Effector memory CD8-positive, alpha-beta T cell (primary cell): ENCODE results near the gene KCNAB3.
"Not testable (repeated sequence)": the region's sequence is repeated elsewhere in the genome, so short reads cannot be mapped to it uniquely, and the experiment has no call there.

Source experiments
- ATAC-seq: fragments of 150-1000 bp; cut with Tn5 transposase; replicated peaks from 2 replicates; pipeline ENCODE4 v1.10.0; 2021; ENCODE audit warnings: mild to moderate bottlenecking, moderate library complexity
- DNase-seq, 3 experiments: peaks; one replicate each; pipeline ENCODE4 v3.0.0; 2021
- H3K27ac Mint-ChIP-seq, 2 donors: one replicate each; pipeline ENCODE4 v1.8.0; 2022; ENCODE audit warnings: mild to moderate bottlenecking in 2 of 2, mixed read lengths in 2 of 2, moderate library complexity in 2 of 2
- H3K27me3 Mint-ChIP-seq, 2 donors: one replicate each; pipeline ENCODE4 v1.8.0; 2022; ENCODE audit warnings: mixed read lengths in 2 of 2
- H3K36me3 Mint-ChIP-seq: one replicate; pipeline ENCODE4 v1.8.0; 2022; ENCODE audit warnings: mild to moderate bottlenecking, moderate library complexity, mixed read lengths; ENCODE audit not compliant: insufficient read depth
- H3K4me1 Mint-ChIP-seq, 2 donors: one replicate each; pipeline ENCODE4 v1.8.0; 2022; ENCODE audit warnings: low read depth in 2 of 2, mixed read lengths in 2 of 2
- H3K4me3 Mint-ChIP-seq, 2 donors: one replicate each; pipeline ENCODE4 v1.8.0; 2022; ENCODE audit warnings: mild to moderate bottlenecking in 2 of 2, mixed read lengths in 2 of 2, moderate library complexity in 2 of 2
- H3K9me3 Mint-ChIP-seq, 2 donors: one replicate each; pipeline ENCODE4 v1.8.0; 2022; ENCODE audit warnings: mixed read lengths in 2 of 2

The KCNAB3 gene

DNA sequence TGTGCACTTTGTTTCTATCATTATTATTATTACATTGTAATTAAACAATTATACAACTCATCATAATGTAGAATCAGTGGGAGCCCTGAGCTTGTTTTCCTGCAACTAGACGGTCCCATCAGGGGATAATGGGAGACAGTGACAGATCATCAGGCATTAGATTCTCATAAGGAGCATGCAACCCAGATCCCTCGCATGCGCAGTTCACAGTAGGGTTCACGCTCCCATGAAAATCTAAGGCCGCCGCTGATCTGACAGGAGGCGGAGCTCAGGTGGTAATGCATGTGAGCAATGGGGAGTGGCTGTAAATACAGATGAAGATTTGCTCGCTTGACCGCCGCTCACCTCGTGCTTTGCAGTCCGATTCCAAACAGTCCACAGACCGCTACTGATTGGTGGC is 23.6 kb upstream of the KCNAB3 start:
- H3K27ac Mint-ChIP-seq, H3K4me3 Mint-ChIP-seq, H3K27me3 Mint-ChIP-seq, H3K9me3 Mint-ChIP-seq, ATAC-seq, H3K4me1 Mint-ChIP-seq, DNase-seq: not testable (repeated sequence)
- H3K36me3 Mint-ChIP-seq: peaks cover 12% of the 10 kb centered on the region

DNA sequence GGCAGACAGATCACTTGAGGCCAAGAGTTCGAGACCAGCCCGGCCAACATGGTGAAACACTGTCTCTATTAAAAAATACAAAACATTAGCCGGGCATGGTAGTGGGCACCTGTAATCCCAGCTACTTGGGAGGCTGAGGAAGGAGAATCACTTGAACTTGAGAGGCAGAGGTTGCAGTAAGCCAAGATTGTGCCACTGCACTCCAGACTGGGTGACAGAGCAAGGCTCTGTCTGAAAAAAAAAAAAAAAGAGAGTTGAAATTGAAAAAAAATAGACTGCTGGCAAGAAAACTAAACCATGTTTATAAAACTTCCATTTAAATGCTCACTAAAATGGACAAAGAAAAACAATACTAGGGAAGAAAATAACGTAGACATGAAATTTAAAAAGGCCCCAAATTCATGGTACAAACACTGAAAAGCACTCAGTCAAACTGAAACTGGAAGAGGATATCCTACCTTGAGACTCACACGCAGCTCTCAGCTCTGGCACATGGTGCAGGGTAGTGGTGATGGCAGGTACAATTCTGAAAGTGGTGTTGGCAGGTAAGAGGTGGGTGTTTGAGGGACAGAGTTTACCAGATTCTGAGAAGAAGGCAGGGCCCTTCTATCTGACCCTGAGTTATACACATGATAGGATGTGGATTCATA is 21.6 kb upstream of the KCNAB3 start:
- no peaks in the 10 kb centered on the region for H3K9me3 Mint-ChIP-seq
- no peak for DNase-seq
- H3K27ac Mint-ChIP-seq: peak overlapping the region; percentile 10 to 47
- no peaks in the 10 kb centered on the region for H3K27me3 Mint-ChIP-seq
- peak; percentile 54 for ATAC-seq
- H3K36me3 Mint-ChIP-seq: peaks cover 23% of the 10 kb centered on the region
- H3K4me1 Mint-ChIP-seq: peaks cover 4 to 5% of the 10 kb centered on the region in 2 donors
- H3K4me3 Mint-ChIP-seq: no peak overlapping the region

DNA sequence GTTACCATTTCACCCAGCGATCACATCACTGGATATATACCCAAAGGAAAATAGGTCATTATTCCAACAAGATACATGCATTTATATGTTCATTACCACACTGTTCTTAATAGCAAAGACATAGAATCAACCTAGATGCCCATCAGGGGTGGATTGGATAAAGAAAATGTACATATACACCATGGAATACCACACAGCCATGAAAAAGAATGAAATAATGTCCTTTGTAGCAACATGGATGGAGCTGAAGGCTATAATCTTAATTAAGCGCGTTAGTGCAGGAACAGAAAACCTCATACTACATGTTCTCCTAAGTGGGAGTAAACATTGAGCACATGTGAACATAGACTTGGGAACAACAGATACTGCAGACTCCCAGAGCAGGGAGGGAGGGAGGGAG is 20.9 kb upstream of the KCNAB3 start:
- DNase-seq (no peak), ATAC-seq (no peak)
- H3K4me1 Mint-ChIP-seq: peaks cover 4 to 5% of the 10 kb centered on the region in 2 donors
- no peak overlapping the region for H3K27ac Mint-ChIP-seq
- H3K4me3 Mint-ChIP-seq: no peak overlapping the region
- no peaks in the 10 kb centered on the region for H3K9me3 Mint-ChIP-seq
- H3K36me3 Mint-ChIP-seq: peaks cover 28% of the 10 kb centered on the region
- no peaks in the 10 kb centered on the region for H3K27me3 Mint-ChIP-seq

DNA sequence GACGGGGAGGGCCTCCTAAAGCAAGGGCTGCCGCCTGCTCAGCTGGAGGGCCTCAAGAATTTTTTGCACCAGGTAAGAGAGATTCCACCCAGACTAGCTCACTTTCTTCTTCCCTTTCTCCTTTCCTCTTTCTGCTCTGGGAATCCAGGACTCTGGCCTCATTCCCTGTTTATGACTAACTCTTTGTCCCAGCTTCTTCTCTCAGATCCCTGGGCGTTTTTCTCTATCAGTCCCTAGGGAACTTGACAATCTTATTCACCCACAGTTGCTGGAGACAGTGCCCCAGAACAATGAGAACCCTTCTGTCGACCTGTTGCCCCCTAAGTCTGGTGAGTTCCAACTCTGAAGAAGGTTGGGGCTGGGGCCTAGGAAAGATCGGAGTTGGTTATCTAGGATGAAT is 18.0 kb upstream of the KCNAB3 start:
- no peak for ATAC-seq
- Mint-ChIP-seq H3K4me1 (peaks cover 4 to 5% of the 10 kb centered on the region in 2 donors), H3K36me3 (peaks cover 31% of the 10 kb centered on the region), H3K9me3 (no peaks in the 10 kb centered on the region), H3K27ac (peak overlapping the region; percentile 44 to 55), H3K27me3 (no peaks in the 10 kb centered on the region), H3K4me3 (no peak overlapping the region)
- no peak for DNase-seq

DNA sequence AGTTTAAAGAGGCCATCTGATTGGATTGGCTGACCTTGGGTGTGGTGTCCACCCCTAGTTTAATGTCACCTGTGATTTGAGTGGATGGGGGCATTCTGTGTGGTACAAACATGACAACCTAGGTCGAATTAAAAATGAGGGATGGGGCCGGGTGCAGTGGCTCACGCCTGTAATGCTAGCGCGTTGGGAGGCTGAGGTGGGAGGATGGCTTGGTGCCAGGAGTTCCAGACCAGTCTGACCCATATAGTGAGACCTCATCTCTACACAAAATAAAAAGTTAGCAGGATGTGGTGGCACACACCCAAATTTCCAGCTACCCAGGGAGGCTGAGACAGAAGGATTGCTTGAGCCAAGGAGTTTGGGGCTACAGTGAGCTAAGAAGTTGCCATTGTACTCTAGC is 16.8 kb upstream of the KCNAB3 start:
- H3K4me3 Mint-ChIP-seq: no peak overlapping the region
- H3K27me3 Mint-ChIP-seq: no peaks in the 10 kb centered on the region
- ATAC-seq (no peak), DNase-seq (no peak)
- no peak overlapping the region for H3K27ac Mint-ChIP-seq
- H3K36me3 Mint-ChIP-seq: peaks cover 40% of the 10 kb centered on the region
- H3K4me1 Mint-ChIP-seq: peaks cover 2 to 3% of the 10 kb centered on the region in 2 donors
- no peaks in the 10 kb centered on the region for H3K9me3 Mint-ChIP-seq

DNA sequence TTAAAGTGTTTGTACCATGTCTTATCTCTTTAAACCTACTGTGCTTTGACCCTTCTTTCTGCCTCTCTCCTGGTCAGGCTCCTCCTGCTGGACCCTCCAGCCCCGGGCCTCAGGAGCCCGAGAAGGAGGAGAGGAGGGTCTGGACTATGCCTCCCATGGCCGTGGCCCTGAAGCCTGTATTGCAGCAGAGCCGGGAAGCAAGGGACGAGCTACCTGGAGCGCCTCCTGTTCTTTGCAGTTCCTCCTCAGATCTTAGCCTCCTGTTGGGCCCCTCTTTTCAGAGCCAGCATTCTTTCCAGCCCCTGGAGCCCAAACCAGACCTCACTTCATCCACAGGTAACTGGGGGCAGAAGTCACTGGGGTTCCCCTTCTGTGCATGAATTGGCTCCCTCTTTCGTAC is 16.0 kb upstream of the KCNAB3 start:
- H3K36me3 Mint-ChIP-seq: peaks cover 48% of the 10 kb centered on the region
- no peaks in the 10 kb centered on the region for H3K9me3 Mint-ChIP-seq
- no peak overlapping the region for H3K27ac Mint-ChIP-seq
- no peaks in the 10 kb centered on the region for H3K4me1 Mint-ChIP-seq
- no peak for ATAC-seq
- DNase-seq: no peak
- no peaks in the 10 kb centered on the region for H3K27me3 Mint-ChIP-seq
- no peak overlapping the region for H3K4me3 Mint-ChIP-seq

DNA sequence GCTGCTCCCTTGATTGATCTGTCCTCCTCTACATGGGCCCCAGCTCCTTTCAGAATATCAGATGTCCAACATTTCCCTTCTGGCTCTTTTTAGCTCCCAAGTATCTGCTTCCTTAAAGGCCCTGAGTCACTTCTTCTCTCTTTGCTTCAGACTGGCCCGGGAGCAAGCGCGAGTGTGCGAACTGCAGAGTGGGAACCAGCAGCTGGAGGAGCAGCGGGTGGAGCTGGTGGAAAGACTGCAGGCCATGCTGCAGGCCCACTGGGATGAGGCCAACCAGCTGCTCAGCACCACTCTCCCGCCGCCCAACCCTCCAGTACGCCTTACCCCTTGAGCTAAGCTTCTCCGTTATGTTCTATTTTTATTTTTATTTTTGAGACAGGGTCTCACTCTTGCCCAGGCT is 14.7 kb upstream of the KCNAB3 start:
- Mint-ChIP-seq H3K36me3 (peaks cover 47% of the 10 kb centered on the region), H3K27me3 (no peaks in the 10 kb centered on the region), H3K9me3 (no peaks in the 10 kb centered on the region), H3K4me3 (no peak overlapping the region), H3K27ac (no peak overlapping the region), H3K4me1 (no peaks in the 10 kb centered on the region)
- DNase-seq (no peak), ATAC-seq (no peak)

DNA sequence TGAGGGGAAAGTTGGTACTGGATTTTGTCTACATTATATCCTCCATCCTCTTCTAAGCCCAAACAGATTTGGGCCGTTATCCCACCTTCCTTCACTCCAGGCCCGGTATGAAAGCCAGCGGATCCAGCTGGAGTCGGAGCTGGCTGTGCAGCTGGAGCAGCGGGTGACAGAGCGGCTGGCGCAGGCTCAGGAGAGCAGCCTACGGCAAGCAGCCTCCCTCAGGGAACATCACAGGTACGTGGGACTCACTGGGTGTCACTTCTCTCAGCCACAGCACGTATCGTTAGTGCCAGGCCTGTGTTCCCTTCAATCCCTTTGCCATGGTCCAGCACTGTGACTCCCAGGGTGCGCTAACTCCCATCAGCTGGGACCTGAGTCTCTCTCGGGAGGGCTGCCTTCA is 13.6 kb upstream of the KCNAB3 start:
- Mint-ChIP-seq H3K4me1 (no peaks in the 10 kb centered on the region), H3K4me3 (no peak overlapping the region), H3K27ac (no peak overlapping the region), H3K27me3 (no peaks in the 10 kb centered on the region), H3K9me3 (no peaks in the 10 kb centered on the region), H3K36me3 (peaks cover 38% of the 10 kb centered on the region)
- ATAC-seq (no peak), DNase-seq (no peak)

DNA sequence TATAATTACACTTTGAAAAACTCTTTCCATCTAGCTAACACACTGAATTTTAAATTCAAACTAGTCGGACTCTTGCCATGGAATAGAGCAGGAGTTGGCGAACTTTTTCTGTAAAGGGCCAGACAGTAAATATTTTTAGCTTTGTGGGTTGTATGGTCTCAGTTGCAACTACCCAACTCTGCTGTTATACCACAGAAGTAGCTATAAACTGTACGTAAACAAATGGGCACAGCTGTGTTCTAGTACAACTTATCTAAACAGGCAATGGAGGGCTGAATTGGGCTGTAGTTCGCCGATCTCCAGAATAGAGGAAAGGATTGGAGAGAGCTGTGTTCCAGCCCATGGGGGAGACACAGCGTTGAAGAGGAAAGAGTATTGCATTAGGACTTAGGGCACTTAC is 11.1 kb upstream of the KCNAB3 start:
- no peaks in the 10 kb centered on the region for H3K27me3 Mint-ChIP-seq
- H3K4me3 Mint-ChIP-seq: no peak overlapping the region
- DNase-seq: no peak
- ATAC-seq: no peak
- H3K9me3 Mint-ChIP-seq: no peaks in the 10 kb centered on the region
- no peak overlapping the region for H3K27ac Mint-ChIP-seq
- H3K4me1 Mint-ChIP-seq: no peaks in the 10 kb centered on the region
- peaks cover 44% of the 10 kb centered on the region for H3K36me3 Mint-ChIP-seq

DNA sequence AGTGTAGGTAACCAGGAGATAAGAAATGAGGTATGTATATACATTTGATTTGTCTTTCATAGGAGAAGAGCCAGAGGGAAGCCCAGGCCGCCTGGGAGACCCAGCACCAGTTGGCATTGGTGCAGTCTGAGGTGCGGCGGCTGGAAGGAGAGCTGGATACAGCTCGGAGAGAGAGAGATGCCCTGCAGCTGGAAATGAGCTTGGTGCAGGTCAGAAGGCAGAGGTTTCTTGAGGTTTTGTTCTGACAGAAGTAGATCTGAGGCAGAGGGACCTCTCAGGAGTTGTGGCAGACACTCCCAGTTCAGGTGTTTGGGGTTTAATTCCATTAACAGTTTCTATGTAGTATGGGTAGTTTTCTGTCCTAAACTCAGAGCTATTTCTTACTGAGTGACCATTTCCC is 10.4 kb upstream of the KCNAB3 start:
- no peak overlapping the region for H3K4me3 Mint-ChIP-seq
- ATAC-seq (no peak), DNase-seq (no peak)
- H3K9me3 Mint-ChIP-seq: no peaks in the 10 kb centered on the region
- H3K36me3 Mint-ChIP-seq: peaks cover 42% of the 10 kb centered on the region
- no peak overlapping the region for H3K27ac Mint-ChIP-seq
- no peaks in the 10 kb centered on the region for H3K27me3 Mint-ChIP-seq
- no peaks in the 10 kb centered on the region for H3K4me1 Mint-ChIP-seq

DNA sequence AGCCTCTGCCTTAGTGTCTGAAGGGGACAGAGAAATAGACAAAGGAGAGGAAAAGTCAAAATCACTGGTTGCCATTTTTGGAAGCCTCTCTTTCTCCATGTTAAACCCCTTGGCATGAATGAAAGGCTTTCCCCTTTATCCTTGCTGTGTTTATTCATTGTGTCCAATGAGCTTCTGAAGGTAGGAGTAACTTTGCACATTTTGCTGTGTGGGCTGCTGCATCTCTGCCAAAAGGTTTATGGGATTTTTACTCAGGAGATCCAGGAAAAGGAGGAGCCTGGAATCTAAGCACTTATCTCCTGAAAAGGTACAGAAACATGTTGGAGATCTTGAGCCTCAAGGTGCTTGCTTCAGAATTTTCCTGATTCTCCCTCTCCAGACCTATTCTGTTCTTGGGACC is 6.2 kb upstream of the KCNAB3 start:
- Mint-ChIP-seq H3K36me3 (peaks cover 38% of the 10 kb centered on the region), H3K4me3 (no peak overlapping the region), H3K27ac (no peak overlapping the region), H3K4me1 (peaks cover 23 to 33% of the 10 kb centered on the region in 2 donors), H3K27me3 (no peaks in the 10 kb centered on the region), H3K9me3 (no peaks in the 10 kb centered on the region)
- no peak for DNase-seq
- ATAC-seq: no peak

DNA sequence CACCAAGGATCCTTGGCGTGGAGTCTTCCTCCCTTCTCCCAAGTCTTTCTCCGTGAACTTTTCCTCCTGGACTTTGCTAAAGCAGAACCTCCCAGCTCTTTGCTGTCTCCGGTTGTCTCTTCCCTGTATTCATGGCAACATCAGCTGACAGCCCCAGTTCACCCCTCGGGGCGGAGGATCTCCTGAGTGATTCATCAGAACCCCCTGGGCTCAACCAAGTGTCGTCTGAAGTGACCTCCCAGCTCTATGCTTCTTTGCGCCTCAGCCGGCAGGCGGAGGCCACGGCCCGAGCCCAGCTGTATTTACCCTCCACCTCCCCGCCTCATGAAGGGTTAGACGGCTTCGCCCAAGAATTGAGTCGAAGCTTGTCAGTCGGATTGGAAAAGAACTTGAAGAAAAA is 3.3 kb upstream of the KCNAB3 start:
- DNase-seq (no peak), ATAC-seq (no peak)
- Mint-ChIP-seq H3K27me3 (no peaks in the 10 kb centered on the region), H3K4me3 (peak overlapping the region; percentile 87 to 88), H3K36me3 (peaks cover 31% of the 10 kb centered on the region), H3K9me3 (no peaks in the 10 kb centered on the region), H3K4me1 (peaks cover 37 to 45% of the 10 kb centered on the region in 2 donors), H3K27ac (peak overlapping the region; percentile 92 to 93)

DNA sequence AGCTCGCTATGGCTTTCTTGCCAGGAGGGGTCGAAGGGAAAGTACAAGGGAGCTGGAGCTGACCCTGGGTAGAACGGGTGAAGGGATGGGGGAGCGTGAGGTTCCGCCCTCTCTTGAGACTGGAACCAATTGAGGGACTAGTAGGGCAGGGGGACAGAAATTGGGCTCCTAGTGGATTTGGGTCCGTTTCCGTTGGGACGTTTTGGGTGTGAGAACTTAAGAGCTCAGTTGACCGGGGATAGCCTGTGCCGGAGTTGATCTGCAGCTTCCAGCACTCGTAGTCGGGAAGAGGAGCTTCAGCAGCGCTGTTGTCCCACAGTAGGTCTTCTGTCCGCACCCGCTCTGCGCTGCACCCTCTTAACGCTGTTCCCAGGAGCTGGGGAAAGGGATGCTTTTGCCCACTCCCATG is 2.8 kb upstream of the KCNAB3 start:
- DNase-seq: peak in 2 of 3 experiments; percentile 11 to 14
- Mint-ChIP-seq H3K36me3 (peaks cover 27% of the 10 kb centered on the region), H3K4me3 (peak overlapping the region; percentile 87 to 88), H3K9me3 (no peaks in the 10 kb centered on the region), H3K27me3 (no peaks in the 10 kb centered on the region), H3K4me1 (peaks cover 39 to 45% of the 10 kb centered on the region in 2 donors), H3K27ac (peak overlapping the region; percentile 92 to 93)
- peak; percentile 10 for ATAC-seq

DNA sequence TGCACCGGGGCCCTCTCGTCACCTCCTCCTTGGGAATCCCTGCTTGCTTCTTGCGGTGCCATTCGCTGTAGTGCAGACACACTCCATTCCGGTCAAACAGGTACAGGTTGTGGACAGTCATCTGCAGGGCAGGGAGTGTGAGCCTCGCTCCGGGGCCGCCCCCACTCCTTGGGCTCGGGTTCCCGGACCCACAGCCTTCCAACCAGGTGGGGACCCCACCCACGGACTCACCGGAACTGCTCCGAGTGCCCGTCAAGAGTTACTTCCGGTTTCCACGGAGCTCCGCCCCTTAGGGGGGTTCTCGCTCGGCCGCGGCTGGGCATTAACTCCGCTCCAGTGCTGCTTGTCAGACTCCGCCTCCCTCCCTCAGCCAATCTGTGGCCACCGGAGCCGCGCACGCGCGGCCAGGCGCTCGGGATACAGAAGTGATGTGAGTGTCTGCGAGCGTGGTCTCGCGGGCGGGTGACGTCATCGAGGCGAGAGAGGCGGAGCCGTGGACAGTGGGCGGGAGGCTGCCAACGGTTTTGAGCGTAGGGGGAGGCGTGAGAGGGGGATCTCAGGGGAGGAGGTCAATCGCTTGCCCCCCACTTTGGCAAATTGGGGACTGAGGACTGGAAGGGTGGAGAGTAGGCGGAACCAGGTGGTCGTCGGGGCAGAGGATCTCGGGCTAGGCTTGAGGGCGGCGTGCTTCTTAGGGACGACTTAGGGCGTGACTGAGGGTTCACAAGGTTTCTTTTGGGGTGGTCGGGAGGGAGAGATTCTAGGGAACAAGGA is 2.2 kb upstream of the KCNAB3 start, which contains the start of the genes CNTROB and TRAPPC1:
Gene CNTROB, plus strand, starts transcription at position 498 of the 774 bp plus-strand sequence. CDS start 874 bp downstream, outside the sequence.
Gene TRAPPC1, minus strand, starts transcription at position 238 of the 774 bp plus-strand sequence. Its CDS starts 117 bp downstream, at position 121.
- Mint-ChIP-seq H3K27me3 (no peaks in the 10 kb centered on the region), H3K4me1 (peaks cover 39 to 45% of the 10 kb centered on the region in 2 donors), H3K4me3 (peak within 1 kb of the TSS; percentile 87 to 88), H3K9me3 (no peaks in the 10 kb centered on the region), H3K27ac (peak within 1 kb of the TSS; percentile 92 to 93), H3K36me3 (peaks cover 22% of the 10 kb centered on the region)
- peak; percentile 98 for DNase-seq
- peak; percentile 95 for ATAC-seq
